Gastroesophageal sphincter (tissue), 4 donors: ENCODE measurements around the gene RTN4R. TPM values are rescaled to one million over a fixed set of nuclear protein-coding genes. Genes with fewer than 3 reads are reported as not detected.
"Not testable (repeated sequence)": the region's sequence is repeated elsewhere in the genome, so short reads cannot be mapped to it uniquely, and the experiment has no call there.

Experiments used
- ATAC-seq: fragments of 150-250 bp; one replicate; pipeline ENCODE4 v1.9.1; 2016; ENCODE audit warnings: mild to moderate bottlenecking, moderate library complexity
- H3K27ac ChIP-seq, 4 donors: fragments of 200-600 bp; sonication (generic) in 3 of 4; 1 replicate in 3 of 4; 2 replicates in 1 of 4; pipeline ENCODE4 v1.5.1; 2016 to 2019
- H3K27me3 ChIP-seq: fragments of 200-600 bp; sonication (generic); one replicate; pipeline ENCODE4 v1.5.1; 2019
- H3K36me3 ChIP-seq, 2 donors: fragments of 200-600 bp; sonication (generic); one replicate each; pipeline ENCODE4 v1.5.1; 2019; ENCODE audit warnings: control low read depth in 1 of 2
- H3K4me1 ChIP-seq, 3 donors: fragments of 200-600 bp; sonication (generic); 1 replicate in 2 of 3; 2 replicates in 1 of 3; pipeline ENCODE4 v1.5.1; 2016 to 2019; ENCODE audit warnings: control low read depth in 2 of 3
- H3K4me3 ChIP-seq, 2 donors: fragments of 200-600 bp; sonication (generic); one replicate each; pipeline ENCODE4 v1.5.1; 2019; ENCODE audit warnings: mild to moderate bottlenecking in 1 of 2, moderate library complexity in 1 of 2
- H3K9me3 ChIP-seq, 3 donors: fragments of 200-600 bp; sonication (generic); one replicate each; pipeline ENCODE4 v1.5.1; 2017 to 2019; ENCODE audit warnings: control low read depth in 2 of 3
- EP300 ChIP-seq: sonication (generic); formaldehyde crosslinking; IDR thresholded peaks from one replicate; pipeline ENCODE4 v1.6.1; 2017; ENCODE audit warnings: antibody characterized with exemption, mild to moderate bottlenecking
- POLR2A ChIP-seq, 2 donors: fragments of 450-650 bp; IDR thresholded peaks; one replicate each; pipeline ENCODE4 v1.6.1; 2017; ENCODE audit warnings: antibody characterized with exemption in 2 of 2, mild to moderate bottlenecking in 2 of 2, moderate library complexity in 1 of 2
- POLR2AphosphoS5 ChIP-seq: sonication (generic); formaldehyde crosslinking; IDR thresholded peaks from one replicate; pipeline ENCODE4 v1.6.1; 2017; ENCODE audit warnings: antibody characterized with exemption
- WGBS, 2 donors: methylation state at CpG; one replicate each; pipeline ENCODE4 v1.1.5; 2018; ENCODE audit warnings: low coverage in 1 of 2; 5-methylcytosine and 5-hydroxymethylcytosine counted together
- total RNA-seq, 4 donors: library from RNA; depleted of rRNA; stranded (reverse); fragments of >200 nt; gene quantifications; one replicate each; pipeline ENCODE4 v1.1.0, GENCODE V29; 2016
- TF ChIP-seq, protein P1 (sequence below), 4 experiments: fragments of 200-600 bp in 2 of 4; fragments of 450-650 bp in 2 of 4; sonication (generic) in 1 of 4; IDR thresholded peaks; one replicate each; pipeline ENCODE4 v1.5.1; 2017 to 2019; ENCODE audit warnings: antibody characterized with exemption in 4 of 4, mild to moderate bottlenecking in 2 of 4, moderate library complexity in 2 of 4

RTN4R gene
- total RNA-seq, 4 donors from 2014 or later, result 1.3 to 2.4 TPM; not detected in 2

DNA sequence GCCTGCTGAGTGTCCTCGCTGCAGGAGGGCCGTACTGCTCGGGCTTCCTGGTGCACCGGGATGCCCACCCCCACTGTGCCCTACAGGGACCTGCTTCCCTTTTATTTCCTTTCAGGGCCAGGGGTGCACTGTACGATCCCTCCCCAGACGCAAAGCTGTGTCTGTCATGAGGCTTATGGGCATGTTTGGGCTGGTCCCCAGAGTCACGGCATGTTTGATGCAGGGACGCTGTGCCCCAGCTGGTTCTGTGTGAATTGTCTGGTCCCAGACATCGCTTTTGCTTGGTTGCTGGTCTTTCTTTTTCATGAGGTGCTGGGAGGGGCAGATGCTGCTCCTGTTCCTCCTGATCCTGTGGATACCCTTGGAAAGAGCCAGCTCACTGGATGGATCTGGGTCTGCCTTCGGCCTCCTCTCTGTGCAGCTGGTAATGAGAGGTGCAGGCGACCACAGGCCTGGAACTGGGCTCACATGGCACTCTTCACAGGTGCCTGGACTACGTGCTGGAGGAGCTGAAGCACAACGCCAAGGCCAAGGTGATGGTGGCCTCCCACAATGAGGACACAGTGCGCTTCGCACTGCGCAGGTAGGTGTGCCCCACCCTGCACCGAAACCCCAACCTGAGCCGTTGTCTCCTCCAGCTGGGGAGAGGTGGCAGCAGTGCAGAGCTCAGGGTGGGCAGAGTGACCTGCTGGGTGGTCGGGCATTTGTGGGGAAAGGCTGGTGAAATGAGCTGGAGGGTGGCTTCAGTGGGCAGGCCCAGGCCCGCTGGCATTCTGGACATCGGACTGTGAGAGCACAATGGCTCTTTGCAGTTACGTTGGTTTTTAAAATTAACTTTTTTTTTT is 40.9 kb upstream of the RTN4R start:
- 67 to 92% methylated on average over 4 to 7 of the region's 22 CpGs for WGBS, 2 donors
- H3K4me3 ChIP-seq, H3K36me3 ChIP-seq, H3K9me3 ChIP-seq, H3K4me1 ChIP-seq, H3K27ac ChIP-seq, ATAC-seq: not testable (repeated sequence)
- H3K27me3 ChIP-seq, result peaks cover 20% of the 10 kb centered on the region

DNA sequence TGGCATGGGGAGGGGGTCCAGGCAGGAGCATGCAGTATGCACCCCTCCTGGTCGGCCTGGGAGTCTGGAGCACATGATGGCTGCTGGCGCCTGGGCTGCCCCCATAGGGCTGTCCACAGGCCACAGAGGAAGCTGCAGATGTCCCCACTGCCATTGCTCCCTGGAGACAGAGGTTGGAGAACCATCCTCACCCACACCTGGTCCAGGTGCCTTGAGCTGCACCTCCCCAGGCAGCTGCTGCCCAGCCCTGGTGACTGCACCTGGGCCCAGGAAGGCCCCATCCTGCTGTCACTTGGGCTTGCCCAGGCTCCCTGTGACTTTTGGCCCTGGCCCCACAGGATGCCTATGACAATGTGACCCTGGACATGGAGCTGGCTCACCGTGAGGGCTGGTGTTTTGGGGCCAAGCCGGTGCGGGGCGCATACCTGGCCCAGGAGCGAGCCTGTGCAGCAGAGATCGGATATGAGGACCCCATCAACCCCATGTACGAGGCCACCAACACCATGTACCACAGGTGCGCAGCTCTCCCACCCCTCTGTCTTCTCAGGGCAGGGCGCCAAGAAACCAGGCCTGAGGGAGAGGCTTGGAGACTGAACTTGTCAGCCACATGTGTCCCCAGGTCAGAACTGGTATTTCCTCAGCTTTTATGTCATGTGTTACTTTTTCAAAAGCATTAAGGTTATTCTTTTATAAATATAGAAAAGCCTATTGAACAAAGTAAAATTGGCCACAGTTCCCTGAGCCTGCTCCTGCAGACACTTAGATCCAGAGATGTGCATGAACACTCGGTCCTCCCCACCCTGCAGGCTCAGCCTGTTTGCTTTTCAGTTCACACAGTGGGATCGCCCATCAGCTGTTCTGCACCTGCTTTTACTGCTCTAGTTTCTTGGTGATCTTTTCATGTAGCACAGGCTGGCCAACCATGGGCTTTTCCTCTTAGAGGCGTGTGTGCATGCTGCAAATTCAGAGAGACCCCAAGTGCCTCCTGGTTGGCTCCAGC is 39.6 kb upstream of the RTN4R start:
- not testable (repeated sequence) for H3K4me3 ChIP-seq, H3K9me3 ChIP-seq, H3K27ac ChIP-seq, ATAC-seq, H3K36me3 ChIP-seq, H3K4me1 ChIP-seq
- WGBS, 2 donors, result 60% methylated on average over 1 of the region's 14 CpGs; no CpG with 5 or more reads in 1 of the 2 donors
- peaks cover 32% of the 10 kb centered on the region for H3K27me3 ChIP-seq

DNA sequence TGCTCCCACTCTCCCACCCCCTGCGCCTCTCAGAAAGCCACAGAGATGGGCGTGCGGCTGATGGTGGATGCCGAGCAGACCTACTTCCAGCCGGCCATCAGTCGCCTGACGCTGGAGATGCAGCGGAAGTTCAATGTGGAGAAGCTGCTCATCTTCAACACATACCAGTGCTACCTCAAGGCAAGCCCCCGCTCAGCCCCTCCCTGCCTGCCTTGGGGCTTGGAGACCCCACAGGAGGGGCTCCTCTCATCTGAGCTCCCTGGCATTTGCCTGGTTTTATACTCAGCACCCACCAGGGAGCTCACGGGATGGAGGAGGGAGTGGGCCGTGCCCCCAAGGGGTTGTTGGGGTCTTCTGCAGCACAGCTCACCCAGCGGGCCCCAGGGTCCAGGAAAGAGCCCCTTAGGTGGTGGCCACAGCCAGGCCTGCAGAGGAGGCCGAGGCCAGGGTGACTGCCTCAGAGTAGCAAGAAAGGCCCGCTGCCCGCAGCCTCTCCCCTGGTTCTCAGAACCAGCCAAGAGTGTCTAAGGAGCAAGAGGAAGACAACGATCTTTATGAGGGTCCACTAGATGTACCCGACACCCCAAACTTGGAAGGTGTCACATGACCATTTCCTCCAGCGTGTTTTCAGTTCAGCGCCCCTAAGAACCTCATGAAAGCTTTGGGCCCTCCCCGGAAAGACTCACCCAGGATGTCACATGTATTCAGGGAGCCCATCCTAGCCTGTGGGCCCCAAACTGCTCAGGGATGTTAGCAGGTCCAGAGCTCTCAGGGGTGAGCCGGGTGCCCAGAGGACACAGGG is 38.7 kb upstream of the RTN4R start:
- not testable (repeated sequence) for H3K27ac ChIP-seq, H3K4me3 ChIP-seq, H3K9me3 ChIP-seq, H3K36me3 ChIP-seq, H3K4me1 ChIP-seq, ATAC-seq
- peaks cover 41% of the 10 kb centered on the region for H3K27me3 ChIP-seq
- WGBS, 2 donors, result no CpG with 5 or more reads among the region's 21 CpGs

DNA sequence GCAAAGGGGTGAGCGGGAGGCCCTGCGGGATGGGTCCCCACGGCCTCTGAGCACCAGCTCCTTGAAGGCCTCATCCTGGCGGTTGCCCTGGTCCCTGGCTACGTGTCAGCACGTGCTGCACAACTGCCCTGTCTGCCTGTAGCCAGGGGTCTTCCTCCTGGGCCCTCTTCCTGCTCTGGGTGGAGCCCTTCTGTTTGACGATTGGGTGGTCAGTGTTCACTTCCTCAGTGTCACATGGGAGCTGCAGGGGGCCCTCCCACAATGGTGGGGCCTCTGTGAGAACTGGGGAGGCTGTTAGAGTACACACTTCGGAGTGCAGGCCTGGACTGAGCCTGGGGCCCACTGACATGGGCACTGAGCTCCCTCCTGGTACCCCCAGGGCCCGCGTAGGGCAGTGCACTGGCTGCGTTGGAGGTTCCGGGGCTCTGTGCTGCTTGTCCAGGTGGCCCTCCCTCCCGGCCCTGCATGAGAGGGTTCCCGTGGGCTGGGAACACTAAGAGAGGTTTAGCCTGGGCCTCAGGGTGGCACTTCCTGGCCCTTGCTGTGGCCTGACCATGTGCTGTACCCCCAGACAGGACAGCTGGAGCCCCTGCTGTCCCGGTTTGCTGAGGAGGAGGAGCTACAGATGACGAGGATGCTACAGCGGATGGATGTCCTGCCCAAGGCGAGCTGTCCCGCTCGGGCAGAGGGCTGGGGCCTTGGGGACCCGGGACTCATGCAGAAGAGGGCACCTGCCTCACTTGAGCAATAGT is 38.0 kb upstream of the RTN4R start:
- H3K27ac ChIP-seq, result no peak overlapping the region
- no peak overlapping the region for H3K4me3 ChIP-seq
- no peaks in the 10 kb centered on the region for H3K4me1 ChIP-seq
- H3K27me3 ChIP-seq, result peaks cover 49% of the 10 kb centered on the region
- WGBS, 2 donors, result 0% methylated on average over 1 of the region's 21 CpGs; no CpG with 5 or more reads in 1 of the 2 donors
- TF ChIP-seq POLR2A (IDR thresholded peaks at IDR 0.05) (no peak), POLR2AphosphoS5 (no peak), EP300 (no peak)
- TF ChIP-seq, protein P1, sequence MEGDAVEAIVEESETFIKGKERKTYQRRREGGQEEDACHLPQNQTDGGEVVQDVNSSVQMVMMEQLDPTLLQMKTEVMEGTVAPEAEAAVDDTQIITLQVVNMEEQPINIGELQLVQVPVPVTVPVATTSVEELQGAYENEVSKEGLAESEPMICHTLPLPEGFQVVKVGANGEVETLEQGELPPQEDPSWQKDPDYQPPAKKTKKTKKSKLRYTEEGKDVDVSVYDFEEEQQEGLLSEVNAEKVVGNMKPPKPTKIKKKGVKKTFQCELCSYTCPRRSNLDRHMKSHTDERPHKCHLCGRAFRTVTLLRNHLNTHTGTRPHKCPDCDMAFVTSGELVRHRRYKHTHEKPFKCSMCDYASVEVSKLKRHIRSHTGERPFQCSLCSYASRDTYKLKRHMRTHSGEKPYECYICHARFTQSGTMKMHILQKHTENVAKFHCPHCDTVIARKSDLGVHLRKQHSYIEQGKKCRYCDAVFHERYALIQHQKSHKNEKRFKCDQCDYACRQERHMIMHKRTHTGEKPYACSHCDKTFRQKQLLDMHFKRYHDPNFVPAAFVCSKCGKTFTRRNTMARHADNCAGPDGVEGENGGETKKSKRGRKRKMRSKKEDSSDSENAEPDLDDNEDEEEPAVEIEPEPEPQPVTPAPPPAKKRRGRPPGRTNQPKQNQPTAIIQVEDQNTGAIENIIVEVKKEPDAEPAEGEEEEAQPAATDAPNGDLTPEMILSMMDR (IDR thresholded peaks at IDR 0.05), result no peak
- no peak for ATAC-seq
- no peaks in the 10 kb centered on the region for H3K9me3 ChIP-seq
- no peaks in the 10 kb centered on the region for H3K36me3 ChIP-seq

DNA sequence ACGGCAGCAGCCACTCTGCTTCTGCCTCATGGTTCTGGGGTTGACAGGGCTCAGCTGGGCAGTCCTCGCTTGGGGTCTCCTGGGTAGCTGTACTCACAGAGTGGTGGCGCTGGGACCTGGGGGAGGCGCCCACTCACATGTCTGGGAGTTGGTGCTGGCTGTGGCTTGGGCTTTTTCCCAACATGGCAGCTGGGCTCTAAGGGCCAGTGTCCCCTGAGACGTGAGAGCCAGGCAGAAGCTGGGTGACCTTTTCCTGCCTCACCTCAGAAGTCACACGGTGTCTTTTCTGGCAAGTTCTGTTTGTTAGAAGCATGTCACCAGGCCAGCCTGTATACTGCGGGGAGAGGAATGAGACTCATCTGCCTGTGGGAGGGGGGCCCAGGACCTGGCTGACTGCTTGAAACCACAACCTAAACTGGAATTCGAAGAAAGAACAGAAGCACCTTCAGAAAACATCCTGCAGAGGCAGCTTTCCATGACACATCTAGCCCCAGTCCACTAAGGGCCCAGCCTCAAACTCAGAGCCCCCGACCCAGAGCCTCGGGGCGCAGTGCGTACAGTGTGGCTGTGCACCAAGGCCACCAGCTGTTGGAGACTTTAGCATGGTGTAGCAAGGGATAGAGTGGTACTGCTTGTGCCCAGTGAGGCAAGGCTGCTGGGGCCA is 37.2 kb upstream of the RTN4R start:
- not testable (repeated sequence) for H3K27ac ChIP-seq, H3K36me3 ChIP-seq, ATAC-seq, H3K9me3 ChIP-seq, H3K4me1 ChIP-seq, H3K4me3 ChIP-seq
- peaks cover 53% of the 10 kb centered on the region for H3K27me3 ChIP-seq
- 92% methylated on average over 2 of the region's 12 CpGs; no CpG with 5 or more reads in 1 of the 2 donors for WGBS, 2 donors

DNA sequence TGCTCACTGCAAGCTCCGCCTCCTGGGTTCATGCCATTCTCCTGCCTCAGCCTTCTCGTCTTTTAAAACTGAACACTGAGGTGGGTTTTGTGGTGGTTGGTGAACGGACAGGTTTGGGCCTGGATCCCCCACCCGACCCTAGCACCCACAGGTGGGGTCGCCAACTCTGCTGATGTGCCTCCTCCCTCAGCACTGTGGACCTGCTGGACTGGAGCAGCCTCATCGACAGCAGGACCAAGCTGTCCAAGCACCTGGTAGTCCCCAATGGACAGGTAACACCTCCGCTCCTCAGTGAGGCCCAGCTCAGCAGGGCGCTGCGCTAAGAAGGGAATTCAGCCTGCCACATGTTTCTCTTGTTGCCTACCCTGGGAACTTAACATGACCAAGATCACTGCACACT is 36.5 kb upstream of the RTN4R start:
- Histone ChIP-seq H3K27me3 (peaks cover 53% of the 10 kb centered on the region), H3K4me1 (peaks cover 0 to 7% (median 5%) of the 10 kb centered on the region in 3 donors), H3K27ac (no peak overlapping the region), H3K36me3 (no peaks in the 10 kb centered on the region), H3K9me3 (no peaks in the 10 kb centered on the region), H3K4me3 (no peak overlapping the region)
- WGBS, 2 donors, result 72 to 76% methylated on average over 2 to 4 of the region's 9 CpGs
- TF ChIP-seq POLR2A (IDR thresholded peaks at IDR 0.05), result no peak
- TF ChIP-seq, protein P1 (IDR thresholded peaks at IDR 0.05), result no peak
- TF ChIP-seq EP300, result no peak
- no peak for TF ChIP-seq POLR2AphosphoS5
- ATAC-seq, result no peak

DNA sequence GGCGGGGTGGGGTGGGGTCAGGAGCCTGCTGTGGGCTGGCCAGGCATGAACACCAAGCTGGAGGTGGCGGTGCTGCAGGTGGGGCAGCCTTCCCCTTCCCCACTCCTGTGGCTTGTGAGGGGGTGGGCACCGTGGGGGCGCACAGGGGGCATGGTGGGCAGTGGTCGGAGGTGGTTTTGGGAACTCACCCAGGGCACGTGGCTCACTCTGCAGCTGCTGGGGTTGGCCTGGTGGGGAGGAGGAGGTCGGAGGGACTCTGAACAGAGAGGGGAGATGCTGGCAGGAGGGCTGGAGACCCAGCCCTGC is 35.1 kb upstream of the RTN4R start:
- not testable (repeated sequence) for ATAC-seq, H3K36me3 ChIP-seq, H3K4me3 ChIP-seq, H3K9me3 ChIP-seq, H3K27ac ChIP-seq
- peaks cover 0 to 20% (median 5%) of the 10 kb centered on the region in 3 donors for H3K4me1 ChIP-seq
- H3K27me3 ChIP-seq, result peaks cover 53% of the 10 kb centered on the region
- no CpG with 5 or more reads among the region's 7 CpGs for WGBS, 2 donors
